ENCODE data around the gene FBLN7. TPM values are rescaled to one million over a fixed set of nuclear protein-coding genes. Genes with fewer than 3 reads are reported as not detected.

Gene FBLN7
- total RNA-seq, 2 donors from 2014 or later: 4.0 to 8.7 TPM

GRCh38 chr2:112181571-112182290, 43.5 kb downstream of the FBLN7 start:
- Mint-ChIP-seq H3K4me3 (no peak overlapping the region), H3K4me1 (no peaks in the 10 kb centered on the region), H3K27me3 (ENCODE audit: insufficient read depth) (peaks cover 45% of the 10 kb centered on the region), H3K9me3 (peaks cover 17% of the 10 kb centered on the region), H3K27ac (no peak overlapping the region), H3K36me3 (ENCODE audit: low read depth) (no peaks in the 10 kb centered on the region)
- no peaks in the 10 kb centered on the region for H3K9me3 ChIP-seq (ENCODE audit: control insufficient read depth, low read length)
- H3K27me3 ChIP-seq (ENCODE audit: control insufficient read depth, insufficient read depth, low read length, poor library complexity, severe bottlenecking): peaks cover 46% of the 10 kb centered on the region
- no peaks in the 10 kb centered on the region for H3K4me1 ChIP-seq (ENCODE audit: control insufficient read depth, insufficient read depth, low read length)
- peak; percentile 86 for DNase-seq
- H3K36me3 ChIP-seq (ENCODE audit: control insufficient read depth, insufficient read depth, low read length): no peaks in the 10 kb centered on the region
- peak; percentile 43 for TF ChIP-seq CTCF (conservative IDR thresholded peaks at IDR 0.05)
- no peak overlapping the region for H3K9ac ChIP-seq (ENCODE audit: extremely low read depth, low read length, poor library complexity, severe bottlenecking)
- H3K4me3 ChIP-seq (ENCODE audit: low read length): no peak overlapping the region
- H3K27ac ChIP-seq (ENCODE audit: low read depth, low read length): no peak overlapping the region
- WGBS, 2 experiments (ENCODE audit: insufficient coverage in 1 of 2, insufficient read length in 1 of 2): 32 to 40% methylated on average over 47 to 54 of the region's 54 CpGs

- Histone ChIP-seq H3K27me3 (ENCODE audit: control insufficient read depth, insufficient read depth, low read length, poor library complexity, severe bottlenecking) (peaks cover 46% of the 10 kb centered on the region), H3K27ac (ENCODE audit: low read depth, low read length) (no peak overlapping the region), H3K4me3 (ENCODE audit: low read length) (no peak overlapping the region), H3K9ac (ENCODE audit: extremely low read depth, low read length, poor library complexity, severe bottlenecking) (no peak overlapping the region), H3K36me3 (ENCODE audit: control insufficient read depth, insufficient read depth, low read length) (no peaks in the 10 kb centered on the region), H3K4me1 (ENCODE audit: control insufficient read depth, insufficient read depth, low read length) (no peaks in the 10 kb centered on the region), H3K9me3 (ENCODE audit: control insufficient read depth, low read length) (no peaks in the 10 kb centered on the region)
- H3K36me3 Mint-ChIP-seq (ENCODE audit: low read depth): no peaks in the 10 kb centered on the region
- DNase-seq: peak; percentile 41
- H3K4me1 Mint-ChIP-seq: no peaks in the 10 kb centered on the region
- 87 to 97% methylated on average over 13 to 17 of the region's 17 CpGs for WGBS, 2 experiments (ENCODE audit: insufficient coverage in 1 of 2, insufficient read length in 1 of 2)
- H3K27me3 Mint-ChIP-seq (ENCODE audit: insufficient read depth): peaks cover 45% of the 10 kb centered on the region
- no peak for TF ChIP-seq CTCF (conservative IDR thresholded peaks at IDR 0.05)
- no peak overlapping the region for H3K27ac Mint-ChIP-seq
- no peak overlapping the region for H3K4me3 Mint-ChIP-seq
- peaks cover 17% of the 10 kb centered on the region for H3K9me3 Mint-ChIP-seq
These were observed 44.4 kb downstream of the FBLN7 start for GRCh38 chr2:112182581-112183034.

- H3K36me3 Mint-ChIP-seq (ENCODE audit: low read depth): no peaks in the 10 kb centered on the region
These were observed 45.3 kb downstream of the FBLN7 start for GRCh38 chr2:112183327-112184025.

More at GRCh38 chr2:112183327-112184025, 45.3 kb downstream of the FBLN7 start:
- H3K4me1 ChIP-seq (ENCODE audit: control insufficient read depth, insufficient read depth, low read length): no peaks in the 10 kb centered on the region
- no peaks in the 10 kb centered on the region for H3K4me1 Mint-ChIP-seq
- H3K9ac ChIP-seq (ENCODE audit: extremely low read depth, low read length, poor library complexity, severe bottlenecking): no peak overlapping the region
- H3K27me3 Mint-ChIP-seq (ENCODE audit: insufficient read depth): peaks cover 44% of the 10 kb centered on the region
- peaks cover 17% of the 10 kb centered on the region for H3K9me3 Mint-ChIP-seq
- no peak overlapping the region for H3K27ac Mint-ChIP-seq
- no peaks in the 10 kb centered on the region for H3K36me3 ChIP-seq (ENCODE audit: control insufficient read depth, insufficient read depth, low read length)
- no peak overlapping the region for H3K4me3 Mint-ChIP-seq
- H3K9me3 ChIP-seq (ENCODE audit: control insufficient read depth, low read length): no peaks in the 10 kb centered on the region
- peaks cover 44% of the 10 kb centered on the region for H3K27me3 ChIP-seq (ENCODE audit: control insufficient read depth, insufficient read depth, low read length, poor library complexity, severe bottlenecking)
- peak; percentile 30 for DNase-seq
- no peak overlapping the region for H3K4me3 ChIP-seq (ENCODE audit: low read length)
- WGBS, 2 experiments (ENCODE audit: insufficient coverage in 1 of 2, insufficient read length in 1 of 2): 87 to 94% methylated on average over 6 to 8 of the region's 8 CpGs
- no peak overlapping the region for H3K27ac ChIP-seq (ENCODE audit: low read depth, low read length)
- TF ChIP-seq CTCF (conservative IDR thresholded peaks at IDR 0.05): no peak

Measured in endodermal cell (in vitro differentiated cells).